ENCODE measurements around the gene NR2E3. TPM values are rescaled to one million over a fixed set of nuclear protein-coding genes. Genes with fewer than 3 reads are reported as not detected.

NR2E3 gene
- total and polyA plus RNA-seq, 2 of the 4 experiments (the other 2 are of a cell fraction) = under 0.01 to 0.29 TPM

DNA sequence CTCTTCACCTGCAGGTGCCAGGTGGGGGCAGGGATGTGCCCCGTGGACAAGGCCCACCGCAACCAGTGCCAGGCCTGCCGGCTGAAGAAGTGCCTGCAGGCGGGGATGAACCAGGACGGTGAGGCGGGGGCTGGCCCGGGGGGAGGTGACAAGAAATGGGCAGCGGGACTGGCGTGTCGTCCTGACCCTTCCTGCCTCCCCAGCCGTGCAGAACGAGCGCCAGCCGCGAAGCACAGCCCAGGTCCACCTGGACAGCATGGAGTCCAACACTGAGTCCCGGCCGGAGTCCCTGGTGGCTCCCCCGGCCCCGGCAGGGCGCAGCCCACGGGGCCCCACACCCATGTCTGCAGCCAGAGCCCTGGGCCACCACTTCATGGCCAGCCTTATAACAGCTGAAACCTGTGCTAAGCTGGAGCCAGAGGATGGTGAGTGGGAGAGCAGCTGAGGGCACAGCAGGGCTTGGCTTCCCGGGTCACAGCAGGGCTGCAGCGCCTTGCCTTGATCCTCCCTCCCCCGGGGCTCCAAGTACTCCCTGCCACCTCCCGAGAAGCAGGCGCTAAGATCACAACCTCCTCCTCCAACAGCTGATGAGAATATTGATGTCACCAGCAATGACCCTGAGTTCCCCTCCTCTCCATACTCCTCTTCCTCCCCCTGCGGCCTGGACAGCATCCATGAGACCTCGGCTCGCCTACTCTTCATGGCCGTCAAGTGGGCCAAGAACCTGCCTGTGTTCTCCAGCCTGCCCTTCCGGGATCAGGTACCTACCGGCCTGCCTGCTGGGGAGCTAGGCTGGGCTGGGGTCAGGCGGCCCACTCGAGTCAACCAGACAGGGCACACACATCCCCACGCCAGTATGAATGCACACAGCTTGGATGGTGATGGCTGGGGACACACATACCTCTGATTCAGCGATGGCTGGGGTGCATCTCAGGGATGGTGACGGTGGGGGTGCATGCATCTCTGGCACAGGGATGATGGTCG is 1.7 kb downstream of the NR2E3 start (continued):
- no peak for TF ChIP-seq RCOR1 (IDR thresholded peaks at IDR 0.05; ENCODE audit: insufficient replicate concordance, low read length)

DNA sequence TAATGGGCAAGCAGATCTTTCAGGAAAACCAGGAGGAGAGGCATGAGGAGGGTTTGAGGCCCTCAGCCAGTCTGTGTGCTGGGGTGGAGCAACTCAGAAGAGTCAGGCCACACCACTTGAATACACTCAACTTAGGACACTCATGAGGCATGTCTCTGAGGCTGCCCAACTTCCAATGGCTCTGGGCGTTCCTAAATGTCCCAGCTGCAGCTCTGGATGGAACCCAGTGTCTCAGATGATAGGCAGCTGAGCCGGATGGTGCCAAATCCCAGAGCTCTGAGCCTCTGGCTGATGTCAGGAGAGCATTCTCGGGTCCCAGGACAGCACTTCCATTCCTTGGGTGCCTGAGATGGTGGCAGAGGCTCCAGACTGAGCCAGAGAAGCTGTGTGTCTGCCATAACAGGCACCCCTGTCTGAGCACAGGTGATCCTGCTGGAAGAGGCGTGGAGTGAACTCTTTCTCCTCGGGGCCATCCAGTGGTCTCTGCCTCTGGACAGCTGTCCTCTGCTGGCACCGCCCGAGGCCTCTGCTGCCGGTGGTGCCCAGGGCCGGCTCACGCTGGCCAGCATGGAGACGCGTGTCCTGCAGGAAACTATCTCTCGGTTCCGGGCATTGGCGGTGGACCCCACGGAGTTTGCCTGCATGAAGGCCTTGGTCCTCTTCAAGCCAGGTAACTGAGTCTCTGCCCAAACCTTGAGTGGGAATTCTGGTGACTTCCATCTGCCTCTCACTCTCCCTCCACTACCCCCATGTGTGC is 2.8 kb downstream of the NR2E3 start:
- Histone ChIP-seq H3K9ac (ENCODE audit: low read depth, low read length) (no peak overlapping the region), H3K4me1 (ENCODE audit: control insufficient read depth, insufficient read depth, low read length) (no peaks in the 10 kb centered on the region), H2AK9ac (replicated peaks; ENCODE audit: low read depth, low read length, poor library complexity) (no peak overlapping the region), H2BK20ac (ENCODE audit: low read depth, low read length) (no peak overlapping the region), H3K14ac (replicated peaks; ENCODE audit: low read depth, low read length) (no peak overlapping the region), H3K79me1 (ENCODE audit: low read depth in 1 of 2, low read length in 2 of 2) (no peaks in the 10 kb centered on the region), H4K91ac (ENCODE audit: insufficient read depth, low read depth, low read length) (no peak overlapping the region), H3K27ac (ENCODE audit: insufficient read depth, low read length) (no peak overlapping the region), H3K4ac (ENCODE audit: low read depth, low read length) (no peak overlapping the region), H3K27me3 (ENCODE audit: control insufficient read depth, insufficient read depth, low read length) (no peaks in the 10 kb centered on the region), H2BK120ac (ENCODE audit: low read depth, low read length) (no peak overlapping the region), H2BK5ac (ENCODE audit: low read depth, low read length, poor library complexity, severe bottlenecking) (no peak overlapping the region), H3K4me3 (ENCODE audit: insufficient read depth, low read depth, low read length) (no peak overlapping the region), H2AK5ac (ENCODE audit: low read depth, low read length) (no peak overlapping the region), H3K9me1 (ENCODE audit: insufficient read depth, low read length) (no peaks in the 10 kb centered on the region), H3K4me2 (ENCODE audit: low read depth, low read length) (no peak overlapping the region), H3K9me3 (ENCODE audit: control insufficient read depth, insufficient read depth, low read length) (peaks cover 2% of the 10 kb centered on the region; the same call in 1 of the 2 replicates), H3K23ac (ENCODE audit: low read depth, low read length) (no peak overlapping the region), H2AFZ (replicated peaks; ENCODE audit: low read length, poor library complexity) (no peak overlapping the region), H3K56ac (ENCODE audit: extremely low read depth, insufficient read depth, low read length) (no peak overlapping the region), H4K5ac (ENCODE audit: low read depth, low read length) (no peak overlapping the region), H4K8ac (ENCODE audit: low read depth in 2 of 2, low read length in 2 of 2) (no peak overlapping the region), H4K20me1 (ENCODE audit: insufficient read depth, low read length) (no peaks in the 10 kb centered on the region), H3K36me3 (ENCODE audit: control insufficient read depth, insufficient read depth, low read length) (no peaks in the 10 kb centered on the region), H2BK15ac (ENCODE audit: low read depth, low read length) (no peak overlapping the region), H3K18ac (ENCODE audit: low read depth, low read length) (no peak overlapping the region)
- ChIA-PET POLR2A (ENCODE audit: unreplicated experiment) (no interaction called here), CTCF (no interaction called here)
- DNase-seq (no peak), ATAC-seq (ENCODE audit: low read depth) (no peak)
- TF ChIP-seq CEBPB (IDR thresholded peaks at IDR 0.05; ENCODE audit: low read depth, low read length) = no peak
- TF ChIP-seq, protein P1, sequence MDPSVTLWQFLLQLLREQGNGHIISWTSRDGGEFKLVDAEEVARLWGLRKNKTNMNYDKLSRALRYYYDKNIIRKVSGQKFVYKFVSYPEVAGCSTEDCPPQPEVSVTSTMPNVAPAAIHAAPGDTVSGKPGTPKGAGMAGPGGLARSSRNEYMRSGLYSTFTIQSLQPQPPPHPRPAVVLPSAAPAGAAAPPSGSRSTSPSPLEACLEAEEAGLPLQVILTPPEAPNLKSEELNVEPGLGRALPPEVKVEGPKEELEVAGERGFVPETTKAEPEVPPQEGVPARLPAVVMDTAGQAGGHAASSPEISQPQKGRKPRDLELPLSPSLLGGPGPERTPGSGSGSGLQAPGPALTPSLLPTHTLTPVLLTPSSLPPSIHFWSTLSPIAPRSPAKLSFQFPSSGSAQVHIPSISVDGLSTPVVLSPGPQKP (IDR thresholded peaks at IDR 0.05; ENCODE audit: borderline replicate concordance, low read depth, low read length) = no peak
- in situ Hi-C loops (cut with MboI; ENCODE audit: low sequenced_read_pairs) (no loop called here), intact Hi-C loops (cut with micrococcal nuclease) (no loop called here), dilution Hi-C loops (cut with HindIII; ENCODE audit: low sequenced_read_pairs, unreplicated experiment) (no loop called here)
- 84% methylated on average over 7 of the region's 16 CpGs; no CpG with 5 or more reads in 1 of the 2 experiments for WGBS, 2 experiments (ENCODE audit: extremely low coverage in 2 of 2, insufficient read length in 1 of 2)
- no TSS peak for BruUV-seq (replicated peaks)
